Measurements from ENCODE around the gene DDX43. TPM values are rescaled to one million over a fixed set of nuclear protein-coding genes. Genes with fewer than 3 reads are reported as not detected.
"Not testable (repeated sequence)": the region's sequence is repeated elsewhere in the genome, so short reads cannot be mapped to it uniquely, and the experiment has no call there.

Gene DDX43
- total RNA-seq, 1 donor from 2014 or later: 2.2 TPM

GRCh38 chr6:73371984-73372383 lies 22.6 kb upstream of the DDX43 start:
- DNase-seq (ENCODE audit: low read depth): no peak
- no peak for TF ChIP-seq CTCF (conservative IDR thresholded peaks at IDR 0.05; ENCODE audit: low read depth, low read length)
- H3K4me3 ChIP-seq (ENCODE audit: low read depth, low read length): no peak overlapping the region

GRCh38 chr6:73372516-73372915 lies 22.1 kb upstream of the DDX43 start:
- H3K4me3 ChIP-seq (ENCODE audit: low read depth, low read length): no peak overlapping the region
- DNase-seq (ENCODE audit: low read depth): no peak
- no peak for TF ChIP-seq CTCF (conservative IDR thresholded peaks at IDR 0.05; ENCODE audit: low read depth, low read length)

- TF ChIP-seq CTCF (conservative IDR thresholded peaks at IDR 0.05; ENCODE audit: low read depth, low read length): no peak
- DNase-seq (ENCODE audit: low read depth): no peak
- H3K4me3 ChIP-seq (ENCODE audit: low read depth, low read length): no peak overlapping the region
Measured at GRCh38 chr6:73375216-73375615, 19.4 kb upstream of the DDX43 start.

GRCh38 chr6:73377225-73377624 lies 17.4 kb upstream of the DDX43 start:
- TF ChIP-seq CTCF (conservative IDR thresholded peaks at IDR 0.05; ENCODE audit: low read depth, low read length): no peak
- DNase-seq (ENCODE audit: low read depth): no peak

GRCh38 chr6:73381531-73381930 lies 13.1 kb upstream of the DDX43 start:
- H3K4me3 ChIP-seq (ENCODE audit: low read depth, low read length); DNase-seq (ENCODE audit: low read depth): not testable (repeated sequence)

More at GRCh38 chr6:73377225-73377624, 17.4 kb upstream of the DDX43 start:
- H3K4me3 ChIP-seq (ENCODE audit: low read depth, low read length): no peak overlapping the region

- no peak for TF ChIP-seq CTCF (conservative IDR thresholded peaks at IDR 0.05; ENCODE audit: low read depth, low read length)
- DNase-seq (ENCODE audit: low read depth): no peak
- no peak overlapping the region for H3K4me3 ChIP-seq (ENCODE audit: low read depth, low read length)
Measured at GRCh38 chr6:73382462-73383113, 12.0 kb upstream of the DDX43 start.

GRCh38 chr6:73388433-73388799 lies 6.2 kb upstream of the DDX43 start:
- H3K4me3 ChIP-seq (ENCODE audit: low read depth, low read length): peak overlapping the region; percentile 67
- TF ChIP-seq CTCF (conservative IDR thresholded peaks at IDR 0.05; ENCODE audit: low read depth, low read length): no peak
- DNase-seq (ENCODE audit: low read depth): no peak

Measured in epithelial cell of proximal tubule (primary cell).